DMS 273 (cell line): ENCODE results near the gene CDC42BPG.
"Not testable (repeated sequence)": the region's sequence is repeated elsewhere in the genome, so short reads cannot be mapped to it uniquely, and the experiment has no call there.

Source experiments
- DNase-seq: peaks from one replicate; lab custom pipeline; 2025; ENCODE audit not compliant: unreplicated experiment; lab: John Stamatoyannopoulos, UW

The CDC42BPG gene

DNA sequence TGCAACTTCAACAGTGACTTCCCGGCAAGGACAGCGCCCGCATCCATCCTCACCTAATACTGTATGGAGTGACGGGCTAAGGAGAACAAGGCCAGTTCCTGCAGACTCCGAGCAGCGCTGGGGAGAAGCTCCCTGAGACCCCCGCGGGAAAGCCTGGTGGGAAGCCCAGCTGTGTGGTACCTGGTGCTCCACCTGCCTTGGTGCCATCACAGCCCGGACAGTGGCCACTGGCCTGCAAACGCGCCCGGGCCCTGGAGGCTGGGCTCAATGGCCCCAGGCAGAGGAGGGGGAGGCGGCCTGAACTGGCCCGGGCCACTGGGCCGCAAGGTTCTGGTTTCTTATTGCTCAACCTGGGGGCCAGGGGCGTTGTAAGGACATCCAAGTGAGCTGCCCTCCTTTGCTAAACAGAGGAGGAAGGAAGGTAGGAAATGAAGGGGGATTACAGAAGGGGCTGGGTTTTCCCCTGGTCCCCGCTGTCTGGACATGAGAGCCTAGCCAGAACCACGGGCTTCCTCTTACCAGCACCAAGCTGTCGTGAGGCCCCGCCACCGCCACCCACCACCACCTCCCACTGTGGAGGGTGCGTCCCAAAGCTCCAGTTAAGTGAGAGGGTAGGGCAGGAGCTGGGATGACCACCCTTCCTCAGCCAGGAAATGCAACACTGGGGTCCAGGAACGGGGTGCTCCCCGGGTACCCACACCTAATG is 8.5 kb upstream of the CDC42BPG start:
- DNase-seq: no peak

DNA sequence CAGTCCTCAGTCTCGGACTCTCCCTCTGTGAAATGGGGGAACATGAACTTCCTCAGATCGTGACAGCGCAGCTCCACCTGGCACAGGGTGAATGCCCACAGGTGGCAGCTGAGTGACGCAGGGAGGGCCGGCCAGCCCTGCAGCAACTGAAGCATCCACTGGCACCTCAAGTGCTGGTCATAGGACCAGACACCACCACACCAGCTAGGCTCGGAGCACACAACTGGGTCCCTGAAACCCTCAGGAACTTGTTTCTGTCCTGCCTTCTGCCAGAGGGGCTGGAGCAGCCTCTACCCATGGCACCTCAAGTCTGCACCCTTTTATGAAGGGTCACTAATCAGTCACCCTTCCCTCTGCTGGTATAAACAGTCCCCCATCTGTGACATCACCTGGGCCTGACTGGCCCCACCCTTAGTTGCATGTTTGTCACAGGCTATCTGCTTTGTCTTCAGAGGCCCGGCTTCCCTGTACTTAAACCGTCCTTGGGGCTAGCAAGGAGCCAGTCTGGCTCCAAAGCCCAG is 7.4 kb upstream of the CDC42BPG start:
- DNase-seq: no peak

DNA sequence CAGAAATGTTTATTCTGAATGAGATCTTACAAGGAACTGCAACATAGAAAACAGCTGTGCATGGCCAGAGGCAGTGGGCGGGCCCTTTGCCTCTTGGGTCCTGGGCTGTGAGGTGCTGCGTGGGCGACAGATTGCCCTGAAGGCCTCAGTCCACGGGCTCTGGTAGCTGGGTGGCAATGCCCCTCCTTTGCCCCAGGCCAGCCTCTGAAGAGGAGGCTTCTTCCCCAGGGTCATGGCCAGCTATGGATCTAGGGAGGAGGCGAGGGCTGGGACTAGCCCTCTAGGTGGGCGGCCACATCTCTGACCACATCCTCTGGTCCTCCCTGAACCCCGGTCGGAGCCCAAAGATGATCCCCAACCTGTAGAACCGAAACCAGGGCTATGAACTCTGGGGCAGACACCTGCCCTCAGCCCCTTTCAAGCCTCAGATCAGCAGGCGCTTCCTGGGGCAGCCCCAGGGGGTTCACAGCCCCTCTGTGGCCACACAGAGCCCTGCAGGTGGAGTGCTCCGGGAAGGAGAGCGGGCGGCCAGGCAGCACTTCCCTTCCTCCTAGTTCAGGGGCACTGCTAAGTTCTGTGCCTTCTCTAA is 6.6 kb upstream of the CDC42BPG start:
- peak; percentile 36 for DNase-seq

DNA sequence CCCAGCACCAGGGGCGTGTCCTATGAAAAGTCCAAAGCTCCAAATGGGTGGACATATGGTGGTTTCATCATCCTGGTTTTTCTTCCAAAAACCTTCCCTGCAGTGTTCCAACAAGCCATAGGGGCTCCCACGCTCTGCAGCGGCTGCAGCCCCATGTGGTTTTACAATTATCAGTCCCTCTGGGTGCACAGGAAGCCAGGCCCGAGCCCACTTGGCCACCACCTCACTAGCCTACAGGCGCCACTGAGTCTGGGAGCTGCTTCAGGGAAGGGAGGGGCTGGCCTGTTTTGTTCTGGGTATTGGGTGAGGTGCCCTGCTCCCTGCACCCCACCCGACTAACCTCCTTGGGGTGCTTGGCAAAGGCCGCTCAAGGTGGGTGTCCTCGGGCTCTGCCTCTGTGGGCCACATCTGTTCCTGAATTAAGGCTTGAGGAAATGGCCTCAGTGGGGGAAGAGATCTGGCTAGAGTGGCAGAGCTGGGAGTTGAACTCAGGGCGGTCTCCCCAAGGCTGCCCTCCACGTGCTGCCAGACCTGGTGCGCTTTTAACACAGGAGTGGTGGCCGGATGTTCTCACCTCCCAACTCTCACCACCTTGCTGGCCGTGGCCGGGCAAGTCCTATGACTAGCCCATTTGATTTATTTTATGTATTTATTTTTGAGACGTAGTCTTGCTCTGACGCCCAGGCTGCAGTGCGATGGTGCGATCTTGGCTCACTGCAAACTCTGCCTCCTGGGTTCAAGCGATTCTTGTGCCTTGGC is 5.3 kb upstream of the CDC42BPG start:
- DNase-seq: peak; percentile 85

DNA sequence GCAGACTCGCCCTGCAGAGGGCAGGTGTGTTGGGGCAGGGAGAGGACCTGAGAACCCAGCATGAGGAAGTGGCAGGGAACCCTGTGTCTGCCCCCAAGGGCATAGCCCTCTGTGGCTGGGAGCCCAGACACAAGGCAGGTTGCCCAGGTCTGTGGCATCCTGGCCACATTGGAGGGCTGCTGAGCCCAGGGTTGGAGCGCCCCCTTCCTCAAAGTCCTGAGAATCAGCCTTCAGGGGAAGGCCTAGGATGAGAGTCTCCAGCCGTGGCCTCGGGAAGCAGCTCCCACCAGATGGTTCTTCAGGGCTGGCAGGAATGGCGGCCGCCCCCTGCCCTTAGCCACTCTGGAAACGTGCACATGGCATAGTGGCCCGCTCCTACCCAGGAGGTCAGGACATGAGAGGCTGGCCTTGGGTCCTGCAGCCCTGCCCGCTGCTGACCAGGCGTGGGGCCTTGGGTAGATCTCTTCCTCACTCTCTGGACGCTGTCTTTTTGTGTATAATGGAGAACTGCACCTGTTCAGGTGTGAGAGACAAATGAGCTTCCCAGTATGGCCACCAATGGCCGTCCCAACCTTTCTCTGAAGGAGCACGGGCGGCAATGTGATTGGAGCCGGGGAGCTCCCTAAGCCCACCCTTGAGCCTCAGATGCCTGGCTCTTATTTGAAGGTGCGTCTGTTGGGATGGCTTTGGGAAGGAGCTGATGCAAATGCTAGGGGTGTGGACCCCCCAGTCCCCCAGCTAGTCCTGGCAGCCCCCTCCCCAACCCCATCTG is 4.6 kb upstream of the CDC42BPG start:
- DNase-seq: peak; percentile 76

DNA sequence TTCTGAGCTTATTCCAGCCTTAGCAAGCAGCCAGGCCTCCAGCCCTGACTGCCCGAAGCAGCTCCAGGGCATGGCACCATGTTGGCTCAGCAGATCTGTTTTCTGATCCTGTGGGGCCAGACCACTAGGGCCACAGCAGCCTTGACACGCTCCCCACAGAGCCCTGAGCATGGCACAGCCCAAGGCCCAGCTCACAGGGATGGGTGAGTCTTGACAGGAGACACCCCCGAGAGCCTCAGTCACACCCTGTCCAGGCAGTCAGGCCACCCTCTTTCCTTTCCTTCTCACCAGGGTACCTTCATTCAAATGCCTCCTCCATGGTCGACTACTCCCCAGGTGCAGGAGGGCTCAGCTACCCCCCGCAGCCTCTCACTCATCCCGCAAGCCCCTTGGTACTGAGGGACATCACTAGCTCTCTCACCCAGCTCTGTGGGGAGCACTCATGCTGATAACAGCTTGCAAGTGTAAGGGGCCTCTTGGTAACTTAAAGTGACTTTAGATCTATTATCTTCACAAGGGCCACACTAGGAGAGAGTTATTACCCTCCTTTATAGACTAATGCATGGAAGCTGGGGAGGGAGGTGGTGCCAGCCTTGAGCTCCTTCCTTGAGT is 3.9 kb upstream of the CDC42BPG start:
- DNase-seq: no peak

DNA sequence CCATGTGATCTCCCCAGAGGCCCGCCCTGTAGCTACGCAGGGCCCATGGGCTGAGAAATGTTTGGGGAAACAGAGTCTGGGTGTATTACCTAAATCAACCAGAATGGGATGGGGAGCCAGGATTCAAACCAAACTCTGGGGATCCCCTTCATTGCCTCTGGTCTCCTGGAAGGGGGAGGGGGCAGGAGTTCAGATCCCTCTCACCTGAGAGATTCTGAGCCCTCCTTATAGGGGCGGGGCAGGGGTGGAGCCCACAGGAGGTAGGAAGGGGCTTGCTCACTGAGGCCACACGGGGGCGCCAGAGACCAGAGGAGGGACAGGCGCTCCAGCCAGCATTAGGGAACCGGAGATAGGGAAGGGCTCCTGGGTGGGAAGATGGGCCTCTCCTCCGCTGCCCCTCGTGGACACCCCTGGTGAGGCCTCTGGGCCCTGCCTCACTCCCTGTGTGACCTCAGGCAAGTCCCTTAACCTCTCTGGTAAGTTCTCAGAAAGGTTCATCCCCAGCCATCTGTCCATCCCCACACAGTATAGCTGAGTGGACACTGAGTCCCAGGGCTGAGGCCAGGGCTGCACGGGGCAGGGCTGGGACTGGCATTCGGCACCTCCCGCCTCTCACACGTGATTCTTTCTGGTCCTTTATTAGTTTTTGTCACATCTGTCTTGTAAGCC is 2.7 kb upstream of the CDC42BPG start:
- peak; percentile 95 for DNase-seq

DNA sequence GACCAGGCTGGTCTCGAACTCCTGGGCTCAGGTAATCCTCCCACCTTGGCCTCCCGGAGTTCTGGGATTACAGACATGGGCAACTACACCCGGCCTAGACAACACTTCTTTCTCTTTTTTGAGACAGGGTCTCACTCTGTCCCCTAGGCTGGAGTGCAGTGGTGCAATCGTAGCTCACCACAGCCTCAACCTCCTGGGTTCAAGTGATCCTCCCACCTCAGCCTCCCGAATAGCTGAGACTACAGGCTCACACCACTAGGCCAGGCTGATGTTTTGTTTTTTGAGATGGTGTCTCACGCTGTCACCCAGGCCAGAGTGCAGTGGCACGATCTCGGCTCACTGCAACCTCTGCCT is 1.3 kb upstream of the CDC42BPG start:
- not testable (repeated sequence) for DNase-seq

DNA sequence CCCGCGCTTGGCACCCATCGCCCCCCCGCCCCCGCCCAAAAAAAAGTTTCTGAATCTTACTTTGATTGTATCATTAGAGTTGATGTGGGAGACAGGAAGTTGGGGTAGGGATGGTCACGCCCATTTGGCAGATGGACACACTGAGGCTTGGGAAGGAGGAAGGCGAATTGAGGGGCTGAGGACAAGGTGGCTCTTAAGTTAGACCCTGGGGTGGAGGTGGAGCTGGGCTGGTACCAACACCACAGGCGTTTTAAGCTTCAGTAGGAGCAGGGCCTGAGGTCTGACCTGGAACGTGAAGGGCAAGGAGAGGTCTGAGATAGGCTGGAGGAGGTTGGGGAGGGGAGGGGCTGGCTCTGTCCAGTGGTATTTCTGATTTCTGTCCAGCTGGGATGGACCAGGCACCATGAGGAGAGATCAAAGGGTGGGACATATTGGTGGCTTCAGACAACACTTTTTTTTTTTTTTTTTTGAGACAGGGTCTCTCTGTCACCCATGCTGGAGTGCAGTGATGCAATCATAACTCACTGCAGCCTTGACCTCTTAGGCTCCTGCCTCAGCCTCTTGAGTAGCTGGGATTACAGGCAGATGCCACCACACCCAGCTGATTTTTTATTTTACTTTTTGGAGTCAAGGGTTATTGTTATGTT is 799 bp upstream of the CDC42BPG start:
- no peak for DNase-seq

DNA sequence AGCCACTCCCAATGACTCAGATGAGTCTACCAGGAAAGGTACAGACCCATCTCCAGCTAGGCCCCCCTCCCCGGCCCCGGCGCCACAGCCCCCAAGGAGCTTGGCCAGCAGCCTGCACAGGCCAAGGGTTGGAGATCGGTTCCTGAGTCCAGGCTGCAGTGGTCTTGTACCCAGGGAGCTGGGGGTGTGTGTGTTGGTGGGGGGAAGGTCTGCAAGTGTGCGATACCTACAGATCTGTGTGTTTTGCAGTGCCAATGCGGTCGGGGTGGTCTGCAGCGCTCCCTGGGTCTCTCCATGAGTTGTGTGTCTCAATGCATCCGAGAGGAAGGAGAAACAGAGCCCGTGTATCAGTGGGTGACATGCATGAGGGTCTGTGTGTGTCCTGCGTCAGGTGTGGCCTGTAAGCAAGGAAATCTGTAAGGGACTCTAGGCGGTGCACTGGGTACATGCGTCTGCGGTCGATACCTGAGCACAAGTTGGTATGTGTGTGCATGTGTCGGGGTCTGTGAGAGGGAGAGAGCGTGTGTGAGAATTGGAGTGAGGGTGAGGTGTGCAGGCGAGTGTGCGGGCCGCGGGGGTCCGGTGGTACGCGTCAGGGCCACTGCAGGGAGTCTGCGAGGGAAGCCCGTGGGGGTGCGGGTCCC is 645 bp downstream of the CDC42BPG start:
- no peak for DNase-seq

DNA sequence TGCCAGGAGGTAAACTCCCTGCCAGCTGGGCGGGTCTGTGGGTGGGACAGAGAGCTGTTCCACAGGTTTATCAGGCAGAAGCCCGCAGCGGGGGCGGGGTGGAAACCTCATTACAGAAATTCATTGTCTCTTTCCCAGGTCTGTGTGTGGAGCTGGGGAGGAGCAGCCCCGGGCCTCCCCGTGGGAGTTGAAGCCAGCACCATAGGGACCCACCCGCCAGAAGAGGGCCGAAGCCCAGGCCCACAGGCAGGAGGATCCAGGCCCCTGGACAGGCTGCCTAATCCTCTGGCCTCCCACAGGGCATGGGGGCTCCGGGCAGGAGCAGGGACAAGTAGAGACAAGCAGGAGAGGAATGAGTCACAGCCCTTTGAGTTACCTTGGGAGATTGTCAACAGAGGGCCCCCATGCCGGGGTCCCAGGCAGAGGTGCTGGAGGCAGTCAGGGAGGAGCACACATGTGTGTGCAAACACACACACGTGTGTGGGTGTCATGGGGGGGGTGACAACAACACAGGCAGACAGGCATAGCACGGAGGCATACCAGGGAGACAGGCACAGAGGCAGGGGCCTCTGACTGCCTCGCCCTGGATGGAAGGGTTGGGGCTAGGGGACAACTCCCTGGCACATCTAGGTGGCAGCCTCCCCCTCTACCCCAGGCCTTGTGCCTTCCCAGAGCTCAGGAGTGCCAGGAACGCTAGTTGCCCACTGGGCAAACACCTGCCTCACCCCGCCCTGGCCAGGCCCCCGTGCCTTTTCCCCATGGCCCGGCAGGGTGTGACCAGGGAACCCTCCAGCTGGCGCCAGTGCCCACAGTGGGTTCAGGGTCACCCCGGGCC is 1.4 kb downstream of the CDC42BPG start:
- peak; percentile 32 for DNase-seq

DNA sequence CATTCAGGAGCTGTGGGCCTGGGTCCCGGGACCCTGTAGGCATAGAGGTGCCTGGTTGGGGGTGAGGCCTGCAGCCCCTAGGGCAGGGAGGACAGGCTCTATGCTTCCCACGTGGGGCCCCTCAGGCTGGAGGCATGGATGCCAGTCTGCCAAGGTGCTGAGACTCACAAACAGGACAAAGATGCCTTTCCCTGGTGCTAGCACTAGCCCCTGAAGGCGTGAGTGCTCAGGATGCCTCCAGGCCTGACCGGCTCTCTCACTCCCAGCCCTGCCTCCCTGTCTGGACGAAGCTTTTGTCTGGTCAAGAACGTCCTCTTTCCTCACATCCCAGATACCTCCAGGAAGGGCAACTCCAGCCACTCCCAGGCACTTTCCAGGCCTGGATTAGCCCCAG is 2.1 kb downstream of the CDC42BPG start:
- DNase-seq: no peak

DNA sequence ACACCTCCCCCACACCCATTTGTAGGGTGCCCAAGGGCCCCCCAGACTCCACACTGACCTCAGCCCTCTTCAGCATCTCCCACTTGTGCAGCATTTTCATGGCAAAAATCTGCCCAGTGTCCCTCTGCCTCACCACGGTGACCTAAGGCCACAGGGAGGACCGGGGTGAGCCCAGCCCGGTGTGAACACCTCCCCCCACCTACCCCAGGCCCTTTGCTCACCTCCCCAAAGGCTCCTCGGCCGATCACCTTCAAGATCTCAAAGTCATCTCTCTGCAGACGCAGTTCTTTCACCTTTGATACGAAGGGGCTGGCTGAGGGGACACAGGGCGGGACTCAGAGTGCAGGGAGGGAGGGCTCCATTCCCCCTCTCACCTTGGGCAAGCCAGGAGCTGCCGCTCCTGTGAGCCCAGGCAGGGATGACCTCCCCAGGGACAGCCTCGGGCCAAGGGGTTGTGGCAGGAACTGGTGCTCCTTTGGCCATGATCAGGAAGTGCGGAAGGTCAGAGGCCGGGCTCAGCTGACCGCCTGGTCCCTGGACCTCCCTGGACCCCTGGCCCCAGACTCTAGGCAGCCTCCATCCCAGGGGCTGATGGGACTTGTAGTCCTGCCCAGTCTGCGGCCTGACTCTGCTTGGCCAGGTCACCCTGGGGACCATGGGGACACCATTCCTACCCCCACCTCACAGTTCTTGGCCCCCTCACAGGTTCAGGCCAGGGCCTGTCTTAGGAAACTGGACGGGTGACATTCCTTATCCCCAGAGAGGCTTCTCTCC is 2.7 kb downstream of the CDC42BPG start:
- no peak for DNase-seq

DNA sequence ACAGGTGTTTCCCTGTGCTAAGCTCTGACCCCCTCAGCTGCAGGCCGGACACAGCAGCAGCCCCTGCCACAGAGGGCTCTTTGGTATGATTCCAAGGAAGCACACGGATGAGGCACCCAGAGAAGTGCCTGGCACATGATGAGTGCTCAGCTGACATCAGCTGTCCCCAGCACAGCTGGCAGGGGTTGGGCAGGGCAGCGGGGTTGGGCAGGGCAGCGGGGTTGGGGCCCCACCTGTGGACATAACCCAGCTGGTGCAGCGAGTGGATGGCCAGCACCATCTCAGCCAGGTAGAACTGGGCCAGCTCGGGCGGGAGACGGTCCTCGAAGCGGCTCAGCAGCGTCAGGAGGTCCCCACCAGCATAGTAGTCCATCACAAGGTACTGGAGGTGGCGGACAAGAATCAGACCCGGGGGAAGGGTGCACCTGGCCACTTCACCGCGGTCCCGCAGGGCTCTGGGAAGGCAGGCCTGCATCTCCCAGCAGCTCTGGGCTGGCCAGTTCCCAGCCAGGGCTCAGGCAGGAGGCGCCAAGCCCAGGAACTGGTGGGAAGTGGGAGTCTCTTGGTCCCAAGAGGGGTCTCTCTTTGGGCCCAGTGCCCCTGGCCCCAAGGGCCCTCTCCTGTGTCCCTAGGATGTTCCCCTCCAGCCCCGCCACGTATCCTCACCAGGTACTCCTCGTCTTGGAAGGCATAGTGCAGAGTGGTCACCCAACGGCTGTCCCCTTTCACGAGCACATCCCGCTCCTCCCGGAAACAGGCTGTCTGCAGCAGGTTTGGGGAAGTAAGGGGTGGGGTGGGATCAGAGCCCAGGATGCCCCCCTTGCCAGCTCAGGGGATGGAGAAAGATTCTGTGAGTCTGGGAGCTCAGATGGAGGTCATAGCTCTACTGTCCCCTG is 4.3 kb downstream of the CDC42BPG start:
- DNase-seq: peak; percentile 33

DNA sequence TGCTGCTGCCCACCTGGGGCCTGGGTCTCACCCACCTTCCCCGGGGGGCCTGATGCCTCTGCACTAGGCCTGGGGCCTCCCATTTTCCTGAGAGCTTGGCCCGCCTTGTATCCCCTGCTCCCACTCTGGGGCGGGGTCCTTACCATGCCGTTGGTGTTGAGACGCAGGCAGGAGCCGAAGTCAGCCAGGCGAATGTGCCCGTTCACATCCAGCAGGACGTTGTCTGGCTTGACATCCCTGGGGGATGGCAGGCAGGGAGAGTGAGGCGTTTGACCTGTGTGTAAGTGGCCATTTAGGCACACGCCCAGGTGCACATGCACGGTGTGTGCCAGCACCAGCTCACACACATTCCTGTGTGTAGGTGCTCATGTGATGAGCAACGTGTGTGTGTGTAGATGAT is 5.1 kb downstream of the CDC42BPG start:
- no peak for DNase-seq

DNA sequence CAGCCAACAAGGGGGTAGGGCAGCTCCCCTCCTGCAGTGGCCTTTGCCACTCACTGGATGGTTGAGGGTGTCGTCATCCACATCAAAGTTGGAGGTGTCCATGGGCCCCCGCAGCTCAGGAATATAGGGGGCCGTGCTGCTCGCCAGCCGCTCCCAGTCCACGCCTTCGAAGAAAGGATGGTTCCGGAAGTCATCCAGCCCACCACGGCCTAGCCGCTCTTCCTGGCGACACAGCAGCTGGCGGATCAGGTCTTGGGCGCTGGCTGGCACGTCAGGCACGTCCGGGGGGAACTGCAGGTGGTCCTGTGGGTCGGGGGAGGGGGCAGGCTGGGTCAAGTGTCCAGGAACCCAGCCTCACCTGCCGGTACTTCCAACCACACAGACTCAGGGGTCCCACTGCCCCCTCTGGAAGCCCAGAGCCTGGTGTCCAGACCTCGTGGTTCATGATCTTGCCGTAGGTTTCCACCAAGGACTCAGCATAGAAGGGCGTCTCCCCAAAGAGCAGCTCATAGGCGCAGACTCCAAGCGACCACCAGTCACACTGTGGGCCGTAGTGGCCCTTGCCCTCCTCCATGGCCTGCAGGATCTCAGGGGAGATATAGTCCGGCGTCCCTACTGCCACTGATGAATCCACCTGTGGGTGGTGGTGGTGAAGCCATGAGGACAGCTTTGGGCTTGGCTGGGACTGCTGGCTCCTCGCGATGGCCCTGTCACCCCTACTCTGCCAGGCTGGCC is 5.7 kb downstream of the CDC42BPG start:
- DNase-seq: no peak
